NCI-H1092 (cell line): ENCODE measurements around the gene FAM76A.
"Not testable (repeated sequence)": the region's sequence is repeated elsewhere in the genome, so short reads cannot be mapped to it uniquely, and the experiment has no call there.

Experiments used
- DNase-seq: peaks from one replicate; lab custom pipeline; 2025; lab: John Stamatoyannopoulos, UW

FAM76A gene

DNA sequence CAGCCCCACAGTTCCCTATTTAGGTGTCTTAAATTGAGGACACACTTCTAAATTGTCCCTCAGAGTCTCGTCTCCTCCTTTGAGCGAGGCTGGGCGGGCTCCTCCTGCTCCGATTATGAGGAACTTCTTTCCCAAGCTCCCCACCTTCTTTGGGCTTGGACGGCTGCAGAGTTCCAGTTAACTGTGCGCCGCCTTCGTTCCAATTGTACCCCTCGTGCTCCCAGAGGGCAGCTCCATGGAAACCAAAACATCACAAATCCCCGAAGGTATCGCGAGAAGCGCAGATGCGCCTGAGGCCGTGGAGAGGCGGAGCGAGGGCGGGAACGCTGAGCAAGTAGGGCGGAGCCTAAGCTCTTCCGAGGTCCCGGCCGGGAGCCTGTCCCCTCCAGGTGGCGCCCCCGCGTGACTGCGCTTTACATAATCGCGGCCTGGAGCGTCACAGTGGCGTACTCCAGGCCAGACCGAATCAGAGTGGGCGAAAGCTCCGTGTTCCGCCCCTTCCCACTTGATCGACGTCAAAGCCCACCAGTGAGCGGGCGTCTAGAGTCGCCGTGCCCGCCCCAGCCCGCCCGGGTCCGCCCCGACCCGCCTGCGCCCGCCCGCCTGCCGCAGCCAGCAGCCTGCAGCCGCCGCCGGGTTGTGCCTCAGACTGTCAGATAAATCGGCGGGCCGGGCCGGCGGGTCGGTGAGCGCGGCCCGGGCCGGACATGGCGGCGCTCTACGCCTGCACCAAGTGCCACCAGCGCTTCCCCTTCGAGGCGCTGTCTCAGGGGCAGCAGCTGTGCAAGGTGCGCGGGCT lies at the start of gene FAM76A:
TSS of gene FAM76A (plus strand) at position 588 of the 799 bp plus-strand sequence. CDS start at position 708, 120 bp downstream.
- DNase-seq: peak; percentile 100

DNA sequence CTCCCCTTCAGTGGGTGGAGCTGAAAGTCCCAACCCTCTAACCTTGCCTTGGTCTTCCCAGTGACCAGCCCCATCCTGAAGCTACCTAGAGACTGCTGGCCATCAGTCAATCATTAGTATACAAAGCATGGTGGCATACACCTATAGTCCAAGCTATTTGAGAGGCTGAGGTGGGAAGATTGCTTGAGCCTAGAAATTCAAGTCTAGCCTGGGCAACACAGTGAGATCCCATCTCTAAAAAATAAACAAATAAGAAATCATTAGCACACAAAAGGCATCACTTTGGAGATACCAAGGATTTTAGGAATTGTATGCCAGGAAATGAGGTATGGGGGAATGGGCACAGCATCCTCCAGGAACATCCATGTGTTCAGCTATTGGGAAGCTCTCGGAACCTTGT lies 49.4 kb upstream of the FAM76A start:
- no peak for DNase-seq

GRCh38 chr1:27678747-27679146 lies 47.0 kb upstream of the FAM76A start:
- DNase-seq: no peak

DNA sequence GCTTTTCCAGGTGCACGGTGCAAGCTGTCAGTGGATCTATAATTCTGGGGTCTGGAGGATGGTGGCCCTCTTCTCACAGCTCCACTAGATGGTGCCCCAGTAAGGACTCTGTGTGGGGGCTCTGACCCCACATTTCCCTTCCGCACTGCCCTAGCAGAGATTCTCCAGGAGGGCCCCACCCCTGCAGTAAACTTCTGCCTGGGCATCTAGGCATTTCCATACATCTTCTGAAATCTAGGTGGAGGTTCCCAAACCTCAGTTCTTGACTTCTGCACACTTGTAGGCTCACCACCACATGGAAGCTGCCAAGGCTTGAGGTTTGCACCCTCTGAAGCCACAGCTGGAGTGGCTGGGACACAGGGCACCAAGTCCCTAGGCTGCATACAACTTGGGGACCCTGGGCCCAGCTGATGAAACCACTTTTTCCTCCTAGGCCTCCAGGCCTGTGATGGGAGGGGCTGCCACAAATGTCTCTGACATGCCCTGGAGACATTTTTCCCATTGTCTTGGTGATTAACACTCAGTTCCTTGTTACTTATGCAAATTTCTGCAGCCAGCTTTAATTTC lies 45.5 kb upstream of the FAM76A start:
- DNase-seq: not testable (repeated sequence)

DNA sequence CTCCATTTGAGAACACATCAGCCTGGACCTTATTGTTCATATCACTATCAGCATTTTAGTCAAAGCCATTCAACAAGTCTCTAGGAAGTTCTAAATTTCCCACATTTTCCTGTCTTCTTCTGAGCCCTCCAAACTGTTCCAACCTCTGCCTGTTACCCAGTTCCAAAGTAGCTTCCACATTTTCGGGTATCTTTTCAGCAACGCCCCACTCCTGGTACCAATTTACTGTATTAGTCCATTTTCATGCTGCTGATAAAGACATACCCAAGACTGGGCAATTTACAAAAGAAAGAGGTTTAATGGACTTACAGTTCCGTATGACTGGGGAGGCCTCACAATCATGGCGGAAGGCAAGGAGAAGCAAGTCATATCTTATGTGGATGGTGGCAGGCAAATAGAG lies 44.2 kb upstream of the FAM76A start:
- not testable (repeated sequence) for DNase-seq

GRCh38 chr1:27682351-27682944 lies 43.3 kb upstream of the FAM76A start:
- no peak for DNase-seq

DNA sequence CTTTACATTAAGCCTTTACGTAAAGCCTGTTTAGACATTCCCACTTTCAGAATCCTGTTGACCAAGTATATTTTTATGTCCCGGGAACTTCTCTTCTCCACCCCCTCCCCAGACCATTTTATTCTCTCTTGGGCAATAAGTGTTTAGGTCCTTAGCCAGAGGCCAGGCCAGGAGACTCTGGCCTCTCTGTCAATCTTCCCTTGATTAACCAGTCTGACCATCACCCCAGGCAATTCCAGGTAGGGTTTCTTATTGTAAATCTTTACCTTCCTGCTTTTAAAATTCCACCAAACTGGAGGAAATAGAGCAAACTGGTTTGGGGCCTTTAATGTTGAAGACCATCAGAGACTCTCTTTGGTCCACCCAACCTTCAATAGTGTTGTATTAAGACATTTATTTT lies 41.6 kb upstream of the FAM76A start:
- no peak for DNase-seq

GRCh38 chr1:27686223-27686990 lies 39.4 kb upstream of the FAM76A start:
- DNase-seq: no peak

GRCh38 chr1:27687906-27688305 lies 37.9 kb upstream of the FAM76A start:
- DNase-seq: no peak

GRCh38 chr1:27689423-27690173 lies 36.2 kb upstream of the FAM76A start:
- no peak for DNase-seq

DNA sequence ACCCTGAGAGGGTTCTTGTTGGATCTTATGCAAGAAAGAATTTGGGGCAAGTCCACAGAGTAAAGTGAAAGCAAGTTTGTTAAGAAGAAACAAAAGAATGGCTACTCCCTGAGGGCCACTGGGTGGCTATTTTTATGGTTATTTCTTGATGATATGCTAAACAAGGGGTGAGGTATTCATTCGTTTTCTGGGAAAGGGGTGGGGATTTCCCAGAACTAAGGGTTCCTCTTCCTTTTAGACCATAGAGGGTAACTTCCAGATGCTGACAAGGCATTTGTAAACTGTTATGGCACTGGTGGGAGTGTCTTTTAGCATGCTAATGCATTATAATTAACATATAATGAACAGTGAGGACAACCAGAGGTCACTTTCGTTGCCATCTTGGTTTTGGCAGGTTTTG lies 35.6 kb upstream of the FAM76A start:
- no peak for DNase-seq

GRCh38 chr1:27696835-27697234 lies 28.9 kb upstream of the FAM76A start:
- not testable (repeated sequence) for DNase-seq

DNA sequence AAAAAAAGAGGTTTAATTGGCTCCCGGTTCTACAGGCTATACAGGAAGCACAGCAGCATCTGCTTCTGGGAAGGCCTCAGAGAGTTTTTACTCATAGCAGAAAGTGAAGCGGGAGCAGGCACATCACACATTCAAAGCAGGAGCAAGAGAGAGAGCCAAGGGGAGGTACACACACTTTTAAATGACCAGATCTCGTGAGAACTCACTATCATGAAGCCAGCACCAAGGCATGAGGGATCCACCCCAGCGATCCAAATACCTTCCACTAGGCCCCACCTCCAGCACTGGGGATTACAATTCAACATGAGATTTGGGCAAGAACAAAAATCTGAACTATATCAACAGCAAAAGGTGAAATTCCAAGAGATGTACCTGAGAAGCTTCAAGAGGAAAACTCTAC lies 20.8 kb upstream of the FAM76A start:
- no peak for DNase-seq

- no peak for DNase-seq
These were observed 20.2 kb upstream of the FAM76A start for GRCh38 chr1:27705545-27705944.

DNA sequence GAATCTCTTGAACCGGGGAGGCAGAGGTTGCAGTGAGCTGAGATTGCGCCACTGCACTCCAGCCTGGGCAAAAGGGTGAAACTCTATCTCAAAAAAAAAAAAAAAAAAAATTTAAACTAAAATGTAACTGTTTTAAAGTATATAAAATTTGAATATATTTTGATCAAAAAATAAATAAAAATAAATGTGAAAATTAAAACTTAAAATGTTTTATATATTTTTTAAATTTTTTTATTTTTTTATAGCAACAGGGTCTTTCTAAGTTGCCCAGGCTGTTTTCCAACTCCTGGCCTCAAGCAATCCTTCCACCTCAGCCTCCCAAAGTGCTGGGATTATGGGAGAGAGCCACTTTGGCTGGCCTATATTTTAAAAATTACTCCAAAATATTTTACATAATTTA lies 15.2 kb upstream of the FAM76A start:
- DNase-seq: no peak

GRCh38 chr1:27713139-27713725 lies 12.5 kb upstream of the FAM76A start:
- DNase-seq: no peak

- DNase-seq: no peak
These were observed 11.8 kb upstream of the FAM76A start for GRCh38 chr1:27713869-27714513.

- no peak for DNase-seq
These were observed 9.4 kb upstream of the FAM76A start for GRCh38 chr1:27716262-27716895.

DNA sequence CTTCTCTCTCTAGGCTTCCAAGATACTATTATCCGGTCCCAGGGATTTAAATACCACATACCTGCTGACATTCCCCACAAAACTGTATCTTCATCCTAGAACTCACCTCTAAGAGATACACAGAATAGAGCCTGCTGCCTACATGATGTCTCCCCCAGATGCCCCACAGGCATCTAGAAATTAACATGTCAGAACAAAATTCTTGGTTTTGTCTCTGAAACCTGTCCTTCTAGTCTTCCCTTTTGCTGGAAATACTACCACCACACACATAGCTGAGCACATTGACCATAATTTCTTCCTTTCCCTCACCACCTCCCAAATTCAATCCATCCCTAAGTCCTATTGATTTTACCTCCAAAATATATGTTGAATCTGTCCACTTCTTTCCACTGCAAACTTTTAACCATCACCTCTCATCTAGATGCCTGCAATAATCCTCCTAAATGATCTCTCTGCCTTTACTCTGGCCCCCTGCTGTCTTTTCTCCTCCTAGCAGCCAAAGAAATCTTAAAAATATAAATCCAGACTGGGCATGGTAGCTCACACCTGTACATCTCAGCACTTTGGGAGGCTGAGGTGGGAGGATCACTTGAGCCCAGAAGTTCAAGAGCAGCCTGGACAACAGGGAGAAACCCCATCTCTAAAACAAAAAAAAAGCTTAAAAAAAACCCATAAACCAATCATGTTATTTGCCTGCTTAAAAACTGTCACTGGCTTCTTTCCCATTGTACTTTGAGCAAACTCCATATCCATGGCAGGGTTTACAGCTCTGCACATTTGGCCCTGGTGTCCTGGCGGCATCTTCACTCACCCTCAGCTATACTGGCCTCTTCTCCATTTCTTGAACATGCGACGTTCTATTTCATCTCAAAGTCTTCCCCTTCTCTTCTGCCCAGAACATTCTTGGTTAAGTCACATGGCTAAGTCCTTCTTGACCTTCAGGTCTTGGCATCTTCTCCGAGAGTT lies 6.2 kb upstream of the FAM76A start:
- DNase-seq: no peak
